ENCODE data around the gene INPP5D. TPM values are rescaled to one million over a fixed set of nuclear protein-coding genes. Genes with fewer than 3 reads are reported as not detected.

The INPP5D gene
- total RNA-seq, 4 donors from 2014 or later: 22.8 to 55.3 (median 42.1) TPM

GRCh38 chr2:233173115-233173514 lies 113.0 kb downstream of the INPP5D start:
- no peak for DNase-seq (ENCODE audit: low spot score in 2 of 2)
- Histone ChIP-seq H3K27me3 (no peaks in the 10 kb centered on the region), H3K9me3 (no peaks in the 10 kb centered on the region), H3K4me1 (peaks cover 0 to 9% (median 0%) of the 10 kb centered on the region in 4 donors), H3K4me3 (no peak overlapping the region), H3K27ac (no peak overlapping the region), H3K36me3 (no peaks in the 10 kb centered on the region)
- WGBS, 2 donors: 96 to 99% methylated on average over 7 of the region's 7 CpGs
- TF ChIP-seq EP300 (IDR thresholded peaks at IDR 0.05) (no peak), CTCF (IDR thresholded peaks at IDR 0.05) (no peak), POLR2A (IDR thresholded peaks at IDR 0.05) (no peak)

- Histone ChIP-seq H3K27ac (no peak overlapping the region), H3K27me3 (no peaks in the 10 kb centered on the region), H3K4me1 (peaks cover 0 to 4% (median 0%) of the 10 kb centered on the region in 4 donors), H3K36me3 (peaks cover 0 to 4% (median 0%) of the 10 kb centered on the region in 3 donors), H3K9me3 (no peaks in the 10 kb centered on the region), H3K4me3 (no peak overlapping the region)
- 75 to 87% methylated on average over 7 of the region's 7 CpGs for WGBS, 2 donors
- DNase-seq (ENCODE audit: low spot score in 2 of 2): no peak
- no peak for TF ChIP-seq EP300 (IDR thresholded peaks at IDR 0.05)
- TF ChIP-seq POLR2A (IDR thresholded peaks at IDR 0.05): no peak
- no peak for TF ChIP-seq CTCF (IDR thresholded peaks at IDR 0.05)
These were observed 114.0 kb downstream of the INPP5D start for GRCh38 chr2:233174137-233174536.

- no peak for TF ChIP-seq EP300 (IDR thresholded peaks at IDR 0.05)
- no peak for TF ChIP-seq POLR2A (IDR thresholded peaks at IDR 0.05)
- TF ChIP-seq CTCF (IDR thresholded peaks at IDR 0.05): no peak
- 81 to 87% methylated on average over 14 of the region's 14 CpGs for WGBS, 2 donors
- Histone ChIP-seq H3K9me3 (no peaks in the 10 kb centered on the region), H3K36me3 (peaks cover 0 to 10% (median 0%) of the 10 kb centered on the region in 3 donors), H3K4me3 (no peak overlapping the region), H3K4me1 (no peaks in the 10 kb centered on the region), H3K27ac (no peak overlapping the region), H3K27me3 (no peaks in the 10 kb centered on the region)
- no peak for DNase-seq (ENCODE audit: low spot score in 2 of 2)
These were observed 119.1 kb downstream of the INPP5D start for GRCh38 chr2:233178994-233179847.

- no peaks in the 10 kb centered on the region for H3K9me3 ChIP-seq
- no peaks in the 10 kb centered on the region for H3K27me3 ChIP-seq
- no peak for TF ChIP-seq EP300 (IDR thresholded peaks at IDR 0.05)
- TF ChIP-seq POLR2A (IDR thresholded peaks at IDR 0.05): no peak
- TF ChIP-seq CTCF (IDR thresholded peaks at IDR 0.05): no peak
- no peak for DNase-seq (ENCODE audit: low spot score in 2 of 2)
- no peak overlapping the region for H3K27ac ChIP-seq
- H3K36me3 ChIP-seq: peaks cover 0 to 10% (median 0%) of the 10 kb centered on the region in 3 donors
- H3K4me3 ChIP-seq: no peak overlapping the region
- no peaks in the 10 kb centered on the region for H3K4me1 ChIP-seq
- 88 to 99% methylated on average over 5 of the region's 5 CpGs for WGBS, 2 donors
These were observed 119.8 kb downstream of the INPP5D start for GRCh38 chr2:233179848-233180366.

GRCh38 chr2:233183869-233184418 lies 123.8 kb downstream of the INPP5D start:
- Histone ChIP-seq H3K9me3 (no peaks in the 10 kb centered on the region), H3K4me1 (no peaks in the 10 kb centered on the region), H3K36me3 (peaks cover 0 to 14% (median 5%) of the 10 kb centered on the region in 3 donors), H3K27me3 (no peaks in the 10 kb centered on the region), H3K4me3 (no peak overlapping the region), H3K27ac (no peak overlapping the region)
- WGBS, 2 donors: 73 to 74% methylated on average over 9 of the region's 9 CpGs
- TF ChIP-seq POLR2A (IDR thresholded peaks at IDR 0.05) (no peak), EP300 (IDR thresholded peaks at IDR 0.05) (no peak), CTCF (IDR thresholded peaks at IDR 0.05) (no peak)
- no peak for DNase-seq (ENCODE audit: low spot score in 2 of 2)
